ENCODE data around the gene PFKFB1. TPM values are rescaled to one million over a fixed set of nuclear protein-coding genes. Genes with fewer than 3 reads are reported as not detected.

The PFKFB1 gene
- total RNA-seq, 2 experiments from 2014 or later: 0.55 to 0.67 TPM

- ChIA-PET CTCF (no interaction called here), POLR2A (no interaction called here)
- peaks cover 3% of the 10 kb centered on the region for H3K9me3 Mint-ChIP-seq (ENCODE audit: low read depth)
- no peaks in the 10 kb centered on the region for H3K36me3 Mint-ChIP-seq (ENCODE audit: low read depth)
- intact Hi-C loops (cut with DNase I, micrococcal nuclease): no loop called here
- no peak overlapping the region for H3K4me3 Mint-ChIP-seq
- no peaks in the 10 kb centered on the region for H3K27me3 Mint-ChIP-seq
- no peak overlapping the region for H3K27ac Mint-ChIP-seq
- no peaks in the 10 kb centered on the region for H3K4me1 Mint-ChIP-seq
- ATAC-seq: no peak
- DNase-seq: no peak
These were observed 84.0 kb downstream of the PFKFB1 start for GRCh38 chrX:54909941-54910340.

GRCh38 chrX:54894159-54894558 is 99.8 kb downstream of the PFKFB1 start:
- H3K27ac Mint-ChIP-seq: no peak overlapping the region
- no peaks in the 10 kb centered on the region for H3K27me3 Mint-ChIP-seq
- ATAC-seq (no peak), DNase-seq (no peak)
- ChIA-PET CTCF (interaction anchor here (1.3 kb wide), 1 partner anchor 163 kb away, joined by 3 read pairs; no protein-coding TSS in a partner anchor), POLR2A (no interaction called here)
- no peaks in the 10 kb centered on the region for H3K4me1 Mint-ChIP-seq
- intact Hi-C loops (cut with DNase I, micrococcal nuclease): loop anchor here in 1 of 2 experiments (10.0 kb wide), 1 partner anchor 451 kb away; no protein-coding TSS in a partner anchor
- no peaks in the 10 kb centered on the region for H3K9me3 Mint-ChIP-seq (ENCODE audit: low read depth)
- no peak overlapping the region for H3K4me3 Mint-ChIP-seq
- no peaks in the 10 kb centered on the region for H3K36me3 Mint-ChIP-seq (ENCODE audit: low read depth)

- peak; percentile 51 for DNase-seq
- Mint-ChIP-seq H3K4me1 (no peaks in the 10 kb centered on the region), H3K27me3 (no peaks in the 10 kb centered on the region), H3K4me3 (no peak overlapping the region), H3K9me3 (ENCODE audit: low read depth) (no peaks in the 10 kb centered on the region), H3K27ac (no peak overlapping the region), H3K36me3 (ENCODE audit: low read depth) (no peaks in the 10 kb centered on the region)
- ATAC-seq: peak; percentile 76
- CTCF ChIA-PET: interaction anchor here (0.5 to 2.7 kb wide), 8 partner anchors 16 to 1357 kb away, joined by 3 to 11 read pairs (median 3); no protein-coding TSS in a partner anchor
- POLR2A ChIA-PET: no interaction called here
- intact Hi-C loops (cut with DNase I, micrococcal nuclease): loop anchor here (1.0 to 10.0 kb wide), 2 partner anchors 166 to 453 kb away; no protein-coding TSS in a partner anchor
These were observed 102.4 kb downstream of the PFKFB1 start for GRCh38 chrX:54891573-54891972.

- H3K4me3 Mint-ChIP-seq: no peak overlapping the region
- H3K27ac Mint-ChIP-seq: no peak overlapping the region
- H3K9me3 Mint-ChIP-seq (ENCODE audit: low read depth): no peaks in the 10 kb centered on the region
- ChIA-PET CTCF (no interaction called here), POLR2A (no interaction called here)
- ATAC-seq: no peak
- intact Hi-C loops (cut with DNase I, micrococcal nuclease): no loop called here
- H3K4me1 Mint-ChIP-seq: no peaks in the 10 kb centered on the region
- no peaks in the 10 kb centered on the region for H3K36me3 Mint-ChIP-seq (ENCODE audit: low read depth)
- no peaks in the 10 kb centered on the region for H3K27me3 Mint-ChIP-seq
- no peak for DNase-seq
These were observed 108.2 kb downstream of the PFKFB1 start for GRCh38 chrX:54885740-54886139.

Other genes with a start within 250 kb of the PFKFB1 start
- gene ITIH6, start 195.9 kb downstream of the PFKFB1 start, total RNA-seq: not detected
- 10 to 100 TPM; 27.4 to 35.5 TPM for gene MAGED2, start 186.4 kb downstream of the PFKFB1 start, total RNA-seq
- 1 to 10 TPM; 4.8 to 5.5 TPM for gene TRO, start 73.4 kb downstream of the PFKFB1 start, total RNA-seq
- gene APEX2, start 6.2 kb upstream of the PFKFB1 start, total RNA-seq: 10 to 100 TPM; 37.7 to 41.4 TPM
- gene ALAS2, start 36.8 kb upstream of the PFKFB1 start, total RNA-seq: not detected
- under 1 TPM; 0.55 to 0.70 TPM for gene PAGE2B, start 80.8 kb upstream of the PFKFB1 start, total RNA-seq
- not detected for gene PAGE2, start 94.8 kb upstream of the PFKFB1 start, total RNA-seq
- gene PAGE5, start 226.2 kb upstream of the PFKFB1 start, total RNA-seq: under 1 TPM in 1 of 2 experiments, not detected in 1; 0.49 TPM

All from activated CD4-positive, alpha-beta T cell treated with anti-CD3 and anti-CD28 coated beads for 36 hours (primary cell).